K562 (cell line): ENCODE measurements around the gene FNDC4. TPM values are rescaled to one million over a fixed set of nuclear protein-coding genes. Genes with fewer than 3 reads are reported as not detected.

Source experiments
- ATAC-seq: fragments of 200-7000 bp; cut with Tn5 transposase; 3 replicates; pipeline ENCODE4 v1.9.1; 2020; ENCODE audit warnings: moderate library complexity
- BruUV-seq: library from RNA; stranded (reverse); fragments of 400-500 nt; replicated peaks from 2 replicates; lab custom pipeline; 2021; lab: Mats Ljungman, UMichigan
- CTCF ChIA-PET: fragments of 300-600 bp; formaldehyde crosslinking; extraction: SDS; loops from one replicate; lab custom pipeline; 2021; ENCODE audit warnings: low intra/inter-chr PET ratio; lab: Yijun Ruan, JAX
- POLR2A ChIA-PET: fragments of 300-600, 350-650 bp; sonication (Branson Sonifier 250); formaldehyde crosslinking; extraction: SDS; loops from one replicate; lab custom pipeline; 2021; ENCODE audit warnings: antibody characterized with exemption, inconsistent platforms; lab: Yijun Ruan, JAX
- DNase-seq, 4 experiments: peaks; one replicate each; pipeline versions ENCODE4 v3.0.0 to v3.0.0-alpha.2; 2011 to 2018; ENCODE audit warnings: low spot score in 3 of 4, mixed read lengths in 3 of 4; ENCODE audit errors: extremely low read depth in 1 of 4
- FAIRE-seq: peaks from 2 replicates; lab custom pipeline; 2011; peaks lifted over from hg19 to GRCh38; lab: Jason Lieb, UNC
- H2AFZ ChIP-seq: 2 replicates; pipeline ENCODE4 v1.6.0; 2011; ENCODE audit warnings: low read depth, low read length, control low read depth, inconsistent platforms
- H3K27ac ChIP-seq: fragments of 200-600 bp; 3 replicates; pipeline ENCODE4 v1.8.0; 2011; ENCODE audit warnings: low read depth, mild to moderate bottlenecking, control low read depth, inconsistent platforms, low read length, moderate library complexity, mixed read lengths; ENCODE audit errors: extremely low read depth
- H3K27me3 ChIP-seq, 2 experiments: fragments of 300-600 bp in 1 of 2; 2 replicates in 1 of 2; 3 replicates in 1 of 2; pipeline versions ENCODE4 v1.6.0 to v1.8.0; 2011; ENCODE audit warnings: inconsistent platforms in 2 of 2, low read length in 2 of 2, mild to moderate bottlenecking in 1 of 2, mixed read lengths in 1 of 2, moderate library complexity in 1 of 2; ENCODE audit not compliant: control insufficient read depth in 2 of 2, insufficient read depth in 2 of 2
- H3K36me3 ChIP-seq: fragments of 300-600 bp; 3 replicates; pipeline ENCODE4 v1.8.0; 2011; ENCODE audit warnings: mild to moderate bottlenecking, low read length, inconsistent platforms; ENCODE audit not compliant: control insufficient read depth, insufficient read depth
- H3K4me1 ChIP-seq, 2 experiments: fragments of 200-600 bp in 1 of 2; replicated peaks in 1 of 2; 2 replicates in 1 of 2; 3 replicates in 1 of 2; pipeline versions ENCODE4 v1.5.1 to v1.8.0; 2011; ENCODE audit warnings: inconsistent platforms in 2 of 2, low read length in 2 of 2, mild to moderate bottlenecking in 1 of 2, mixed read lengths in 1 of 2, moderate library complexity in 1 of 2; ENCODE audit not compliant: control insufficient read depth in 2 of 2, insufficient read depth in 2 of 2
- H3K4me2 ChIP-seq: 2 replicates; pipeline ENCODE4 v1.6.1; 2011; ENCODE audit warnings: low read length, control low read depth, inconsistent platforms, mixed read lengths; ENCODE audit not compliant: insufficient read depth
- H3K4me3 ChIP-seq: fragments of 200-600 bp; sonication (generic), shearing (Covaris generic); 2 replicates; pipeline ENCODE4 v1.5.1; 2016; ENCODE audit warnings: control low read depth, inconsistent platforms
- H3K79me2 ChIP-seq: fragments of 200-600 bp; 3 replicates; pipeline ENCODE4 v1.8.0; 2011; ENCODE audit warnings: low read length, inconsistent platforms; ENCODE audit not compliant: control insufficient read depth, insufficient read depth
- H3K9ac ChIP-seq, 2 experiments: 2 replicates each; pipeline versions ENCODE4 v1.6.0 to v1.6.1; 2011; ENCODE audit warnings: low read depth in 2 of 2, low read length in 2 of 2, control low read depth in 1 of 2, inconsistent platforms in 1 of 2, mild to moderate bottlenecking in 1 of 2, mixed read lengths in 1 of 2; ENCODE audit not compliant: insufficient read depth in 1 of 2
- H3K9me1 ChIP-seq: one replicate; pipeline ENCODE4 v1.6.0; 2011; ENCODE audit warnings: inconsistent platforms, mild to moderate bottlenecking, low read length, moderate library complexity; ENCODE audit not compliant: control insufficient read depth, insufficient read depth
- H3K9me3 ChIP-seq: replicated peaks from 2 replicates; pipeline ENCODE4 v1.5.1; 2011; ENCODE audit warnings: low read depth, low read length, inconsistent platforms; ENCODE audit not compliant: control insufficient read depth, insufficient read depth
- H4K20me1 ChIP-seq: replicated peaks from 2 replicates; pipeline ENCODE4 v1.6.1; 2011; ENCODE audit warnings: low read length, inconsistent platforms, mixed read lengths; ENCODE audit not compliant: control insufficient read depth, insufficient read depth
- BRCA1 ChIP-seq, 2 experiments: fragments of 450-650 bp in 1 of 2; sonication (generic) in 1 of 2; formaldehyde crosslinking in 1 of 2; IDR thresholded peaks; 2 replicates each; pipeline versions ENCODE4 v1.5.0 to v1.6.1; 2017 to 2020; ENCODE audit warnings: mild to moderate bottlenecking in 1 of 2, missing genetic modification reagents in 1 of 2
- CCNT2 ChIP-seq: IDR thresholded peaks from 2 replicates; pipeline ENCODE4 v1.6.1; 2011; ENCODE audit warnings: borderline replicate concordance, low read depth, mild to moderate bottlenecking, moderate library complexity, mixed read lengths, low read length; ENCODE audit not compliant: insufficient read length; ENCODE audit errors: extremely low read depth
- E2F6 ChIP-seq, 2 experiments: IDR thresholded peaks; 2 replicates each; pipeline ENCODE4 v1.6.1; 2011; ENCODE audit warnings: borderline replicate concordance in 1 of 2, control low read depth in 1 of 2, low read depth in 1 of 2, low read length in 1 of 2, mild to moderate bottlenecking in 1 of 2, mixed read lengths in 1 of 2, moderate library complexity in 1 of 2; ENCODE audit not compliant: insufficient read depth in 1 of 2, insufficient read length in 1 of 2, poor library complexity in 1 of 2, severe bottlenecking in 1 of 2; ENCODE audit errors: extremely low read depth in 1 of 2
- FIP1L1 ChIP-seq: fragments of 200-400 bp; formaldehyde crosslinking; IDR thresholded peaks from 2 replicates; pipeline ENCODE4 v1.6.1; 2018; ENCODE audit warnings: mild to moderate bottlenecking, low read depth, low read length; ENCODE audit not compliant: poor library complexity, severe bottlenecking
- GTF2B ChIP-seq: IDR thresholded peaks from 2 replicates; pipeline ENCODE4 v1.6.1; 2011; ENCODE audit not compliant: insufficient read length; ENCODE audit errors: extremely low read depth
- HMGN3 ChIP-seq: IDR thresholded peaks from 2 replicates; pipeline ENCODE4 v1.6.1; 2011; ENCODE audit warnings: borderline replicate concordance, low read depth, mild to moderate bottlenecking, mixed read lengths, low read length; ENCODE audit not compliant: insufficient read length; ENCODE audit errors: extremely low read depth
- KDM2B ChIP-seq: fragments of 250-450 bp; sonication (Bioruptor Pico); IDR thresholded peaks from 2 replicates; pipeline ENCODE4 v1.8.0; 2021; ENCODE audit warnings: mild to moderate bottlenecking, moderate library complexity
- PCBP1 ChIP-seq: fragments of 200-400 bp; formaldehyde crosslinking; IDR thresholded peaks from 2 replicates; pipeline ENCODE4 v1.6.1; 2018; ENCODE audit warnings: mild to moderate bottlenecking, low read depth, low read length; ENCODE audit not compliant: poor library complexity, severe bottlenecking
- POLR2G ChIP-seq: fragments of 200-400 bp; formaldehyde crosslinking; IDR thresholded peaks from 2 replicates; pipeline ENCODE4 v1.6.1; 2017; ENCODE audit warnings: low read depth, mild to moderate bottlenecking, antibody characterized with exemption, low read length, moderate library complexity
- VEZF1 ChIP-seq: fragments of 200-800 bp; sonication (Bioruptor generic); IDR thresholded peaks from 2 replicates; pipeline ENCODE4 v1.6.1; 2017; ENCODE audit warnings: missing genetic modification characterization, missing compliant biosample characterization
- XRCC4 ChIP-seq: IDR thresholded peaks from one replicate; pipeline ENCODE4 v1.6.1; 2011; ENCODE audit not compliant: insufficient read depth, insufficient read length; ENCODE audit errors: extremely low read depth
- ZBTB17 ChIP-seq: fragments of 450-650 bp; formaldehyde crosslinking; IDR thresholded peaks from 2 replicates; pipeline ENCODE4 v1.4.0; 2020; ENCODE audit warnings: mild to moderate bottlenecking
- ZNF124 ChIP-seq: sonication (generic); formaldehyde crosslinking; IDR thresholded peaks from 2 replicates; pipeline ENCODE4 v1.8.1; 2022; ENCODE audit warnings: missing genetic modification reagents
- ZNF696 ChIP-seq: fragments of 250-450 bp; sonication (Bioruptor Pico); conservative IDR thresholded peaks from 2 replicates; pipeline ENCODE4 v1.4.0; 2020; ENCODE audit warnings: mild to moderate bottlenecking, moderate library complexity
- WGBS: fragments of 100-300 bp; shearing (Covaris generic); methylation state at CpG from one replicate; pipeline ENCODE4 v1.1.6; 2016; ENCODE audit warnings: low coverage, mixed read lengths; ENCODE audit not compliant: insufficient coverage; ENCODE audit errors: missing lambda C conversion rate; 5-methylcytosine and 5-hydroxymethylcytosine counted together
- in situ Hi-C: fragments of 300-500 bp; cut with MboI; formaldehyde crosslinking; loops from 4 replicates; pipeline ENCODE4 v1.15.0; 2018; ENCODE audit warnings: inconsistent platforms, mixed read lengths
- intact Hi-C: fragments of 100-400 bp; cut with micrococcal nuclease; formaldehyde crosslinking; loops from 2 replicates; pipeline ENCODE4 v1.14.2; 2022
- polyA plus RNA-seq, 8 experiments: library from polyadenylated mRNA; depleted of rRNA in 4 of 8; stranded (reverse) in 5 of 8; unstranded in 3 of 8; fragments of >200 nt; fragmentation: Nextera tagmentation in 2 of 8; fragmentation: Illumina TruSeq in 1 of 8; extraction: Ambion mirVana in 2 of 8; extraction: Trizol in 1 of 8; gene quantifications; 2 replicates each; pipeline versions ENCODE4 v1.2.1 to v1.2.3, GENCODE V29; 2011 to 2014; ENCODE audit warnings: inconsistent platforms in 1 of 8, missing spikeins in 1 of 8
- total RNA-seq, 7 experiments: library from RNA; depleted of rRNA in 6 of 7; stranded (reverse); fragments of >200 nt in 6 of 7; fragmentation: Illumina TruSeq in 2 of 7; extraction: Trizol in 2 of 7; gene quantifications; 2 replicates each; pipeline versions ENCODE4 v1.2.1 to v1.2.3, GENCODE V29; 2011 to 2021; ENCODE audit warnings: low replicate concordance in 1 of 7

The FNDC4 gene
- total and polyA plus RNA-seq, 9 of the 15 experiments (the other 6 are each of a cell fraction or from before 2014, with no cell fraction given) = 0.28 to 4.9 (median 2.3) TPM

- Histone ChIP-seq H3K79me2 (no peaks in the 10 kb centered on the region), H3K27me3 (no peaks in the 10 kb centered on the region), H3K9me3 (no peaks in the 10 kb centered on the region), H3K9ac (peak within 1 kb of the TSS; percentile 38 to 74; a peak in 3 of 4 replicates), H3K4me1 (peaks cover 12 to 24% of the 10 kb centered on the region in 2 experiments; a peak in 4 of 5 replicates), H3K4me3 (no peak within 1 kb of the TSS), H4K20me1 (no peaks in the 10 kb centered on the region), H2AFZ (no peak within 1 kb of the TSS), H3K9me1 (peaks cover 4% of the 10 kb centered on the region), H3K27ac (peak within 1 kb of the TSS; percentile 68), H3K36me3 (peaks cover 60% of the 10 kb centered on the region), H3K4me2 (peak within 1 kb of the TSS; percentile 40)
- FAIRE-seq = no peak
- intact Hi-C loops = no loop called here
- POLR2A ChIA-PET = interaction anchor here (0.6 to 5.0 kb wide), 6 partner anchors 7 to 1452 kb away, joined by 3 to 58 read pairs (median 4); partner anchors contain the start of genes NRBP1 and WDR43
- in situ Hi-C loops = no loop called here
- peak in 3 of 4 experiments; percentile 41 to 78 (median 73) for DNase-seq
- 91% methylated on average over 28 of the region's 80 CpGs for WGBS
- BruUV-seq = no TSS peak
- CTCF ChIA-PET = no interaction called here
- ATAC-seq = peak; percentile 36
- TF ChIP-seq PCBP1 (peak; percentile 52), XRCC4 (no peak), ZBTB17 (CRISPR knock-in tag) (0 out of 2 replicates have a peak, but pooled peaks have one; percentile 21), KDM2B (CRISPR knock-in tag) (no peak), POLR2G (peak; percentile 72), GTF2B (no peak), FIP1L1 (peak; percentile 41), E2F6 (IDR thresholded peaks at IDR 0.05; ENCODE audit: borderline replicate concordance in 1 of 2, extremely low read depth in 1 of 2, insufficient read depth in 1 of 2, insufficient read length in 1 of 2, low read depth in 1 of 2, low read length in 1 of 2, poor library complexity in 1 of 2, severe bottlenecking in 1 of 2) (peak in 1 of 2 experiments; percentile 50), HMGN3 (no peak), ZNF124 (CRISPR knock-in tag) (no peak), VEZF1 (CRISPR knock-in tag) (0 out of 2 replicates have a peak, but pooled peaks have one; percentile 21), BRCA1 (IDR thresholded peaks at IDR 0.05) (no peak), BRCA1 (CRISPR knock-in tag; IDR thresholded peaks at IDR 0.05) (no peak), CCNT2 (peak; percentile 14), ZNF696 (no peak)
These were observed 52.8 kb downstream of the FNDC4 start, which contains the start of gene KRTCAP3 for GRCh38 chr2:27441958-27442919. TSS of gene KRTCAP3 (plus strand) at chr2:27442381. CDS start at chr2:27442413, 32 bp downstream.
